ENCODE results near the gene EIF5.
A peak's percentile ranks its signal among the peaks of the same experiment; 100 is the strongest.

EIF5 gene

GRCh38 chr14:103380719-103381377 is 46.8 kb downstream of the EIF5 start:
- TF ChIP-seq POLR2A (IDR thresholded peaks at IDR 0.05; ENCODE audit: low read depth, low read length) (no peak), POLR2AphosphoS5 (IDR thresholded peaks at IDR 0.05; ENCODE audit: low read depth, low read length) (no peak), TAF1 (IDR thresholded peaks at IDR 0.05; ENCODE audit: borderline replicate concordance, low read depth, low read length) (no peak)
- DNase-seq (ENCODE audit: insufficient read length) (no peak), FAIRE-seq (no peak)

DNA sequence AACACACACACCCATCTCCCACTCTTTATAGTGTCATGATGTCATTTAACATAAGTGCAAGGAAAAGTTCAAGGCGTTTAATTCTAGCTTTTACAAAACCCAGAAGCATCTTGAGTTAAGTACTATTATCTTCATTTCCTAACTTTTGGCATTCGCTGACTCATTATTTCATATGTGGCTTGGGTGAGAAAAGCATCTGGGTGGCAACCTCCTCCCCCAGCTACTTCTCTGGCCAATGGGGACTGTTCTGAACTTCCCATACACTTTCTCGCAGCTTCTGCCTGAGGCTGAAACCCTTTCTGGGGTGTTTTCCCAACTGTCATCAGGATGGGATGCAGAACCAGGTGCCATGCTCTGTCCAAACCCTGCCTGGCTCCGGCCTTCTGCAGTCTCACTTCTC is 48.3 kb downstream of the EIF5 start:
- no peak for DNase-seq (ENCODE audit: insufficient read length)
- FAIRE-seq, result peak; percentile 44

GRCh38 chr14:103384450-103385151 is 50.6 kb downstream of the EIF5 start:
- DNase-seq (ENCODE audit: insufficient read length) (no peak), FAIRE-seq (no peak)
- TF ChIP-seq TAF1 (IDR thresholded peaks at IDR 0.05; ENCODE audit: borderline replicate concordance, low read depth, low read length) (no peak), POLR2A (IDR thresholded peaks at IDR 0.05; ENCODE audit: low read depth, low read length) (no peak), POLR2AphosphoS5 (IDR thresholded peaks at IDR 0.05; ENCODE audit: low read depth, low read length) (no peak)

More for the DNA sequence above, 48.3 kb downstream of the EIF5 start:
- TF ChIP-seq POLR2A (IDR thresholded peaks at IDR 0.05; ENCODE audit: low read depth, low read length) (no peak), TAF1 (IDR thresholded peaks at IDR 0.05; ENCODE audit: borderline replicate concordance, low read depth, low read length) (no peak), POLR2AphosphoS5 (IDR thresholded peaks at IDR 0.05; ENCODE audit: low read depth, low read length) (no peak)

GRCh38 chr14:103385152-103385928 is 51.3 kb downstream of the EIF5 start, which contains the start of gene MARK3:
Gene MARK3, plus strand, starts transcription at chr14:103385415. Its CDS starts 615 bp downstream, at chr14:103386030.
- FAIRE-seq (peak; percentile 97), DNase-seq (ENCODE audit: insufficient read length) (peak; percentile 97)
- TF ChIP-seq POLR2A (IDR thresholded peaks at IDR 0.05; ENCODE audit: low read depth, low read length) (peak; percentile 92), TAF1 (IDR thresholded peaks at IDR 0.05; ENCODE audit: borderline replicate concordance, low read depth, low read length) (peak; percentile 69; the same call in 1 of the 2 replicates), POLR2AphosphoS5 (IDR thresholded peaks at IDR 0.05; ENCODE audit: low read depth, low read length) (peak; percentile 78)

- FAIRE-seq (peak; percentile 70), DNase-seq (ENCODE audit: insufficient read length) (no peak)
- TF ChIP-seq POLR2AphosphoS5 (IDR thresholded peaks at IDR 0.05; ENCODE audit: low read depth, low read length) (no peak), TAF1 (IDR thresholded peaks at IDR 0.05; ENCODE audit: borderline replicate concordance, low read depth, low read length) (no peak), POLR2A (IDR thresholded peaks at IDR 0.05; ENCODE audit: low read depth, low read length) (no peak)
These were observed 52.1 kb downstream of the EIF5 start for GRCh38 chr14:103385929-103386712.

DNA sequence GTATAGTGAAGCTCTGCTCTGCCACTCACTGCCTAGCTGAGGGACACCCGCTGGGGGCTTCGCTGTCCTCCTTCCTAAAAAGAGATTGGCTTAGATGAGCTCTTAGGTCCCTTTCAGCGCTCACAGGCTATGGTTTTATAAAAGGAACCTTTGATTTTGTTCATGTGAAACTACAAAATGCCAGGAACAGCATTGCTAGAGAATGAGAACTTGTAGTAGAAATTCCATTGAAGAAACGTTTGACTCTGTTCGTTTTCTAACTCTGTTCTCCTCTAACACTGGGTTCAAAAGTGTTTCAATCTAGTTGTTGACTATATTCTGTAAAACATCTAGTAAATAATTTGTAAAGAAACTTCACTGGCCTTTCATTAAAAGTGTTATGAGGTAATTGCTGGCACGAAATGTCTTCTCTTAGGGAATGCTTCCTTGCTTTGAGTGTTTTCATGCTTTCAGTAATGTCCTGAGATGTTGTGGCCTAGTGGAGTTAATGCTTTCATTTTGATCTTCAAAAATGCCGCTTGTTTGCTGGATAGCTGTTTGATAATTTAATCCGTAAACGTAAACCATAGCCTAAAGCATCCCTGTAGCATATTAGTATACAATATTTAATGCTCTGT is 52.8 kb downstream of the EIF5 start:
- DNase-seq (ENCODE audit: insufficient read length), result no peak
- peak; percentile 78 for FAIRE-seq
- TF ChIP-seq POLR2A (IDR thresholded peaks at IDR 0.05; ENCODE audit: low read depth, low read length) (no peak), POLR2AphosphoS5 (IDR thresholded peaks at IDR 0.05; ENCODE audit: low read depth, low read length) (no peak), TAF1 (IDR thresholded peaks at IDR 0.05; ENCODE audit: borderline replicate concordance, low read depth, low read length) (no peak)

- TF ChIP-seq TAF1 (IDR thresholded peaks at IDR 0.05; ENCODE audit: borderline replicate concordance, low read depth, low read length) (no peak), POLR2AphosphoS5 (IDR thresholded peaks at IDR 0.05; ENCODE audit: low read depth, low read length) (no peak), POLR2A (IDR thresholded peaks at IDR 0.05; ENCODE audit: low read depth, low read length) (no peak)
- FAIRE-seq (no peak), DNase-seq (ENCODE audit: insufficient read length) (no peak)
These were observed 54.6 kb downstream of the EIF5 start for GRCh38 chr14:103388664-103389063.

- no peak for TF ChIP-seq POLR2AphosphoS5 (IDR thresholded peaks at IDR 0.05; ENCODE audit: low read depth, low read length)
- DNase-seq (ENCODE audit: insufficient read length), result no peak
- no peak for FAIRE-seq
These were observed 56.6 kb downstream of the EIF5 start for GRCh38 chr14:103390605-103391004.

DNA sequence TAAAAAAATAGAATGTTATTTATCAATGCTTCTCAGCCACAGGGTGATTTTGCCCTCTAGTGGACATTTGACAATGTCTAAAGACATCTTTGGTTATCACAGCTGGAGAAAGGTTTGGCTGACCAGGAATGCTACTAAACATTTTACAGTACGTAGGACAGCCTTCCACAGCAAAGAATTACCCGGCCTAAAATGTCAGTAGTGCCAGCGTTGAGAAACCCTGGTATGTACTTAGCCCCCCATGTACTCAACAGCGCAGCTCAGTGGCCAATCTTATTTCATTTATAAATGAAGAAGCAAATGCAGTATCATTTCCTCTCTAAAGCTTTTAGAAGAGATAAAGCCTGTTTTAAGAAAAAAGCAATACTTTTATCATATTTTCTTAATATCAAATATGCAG is 57.0 kb downstream of the EIF5 start:
- FAIRE-seq (peak; percentile 57), DNase-seq (ENCODE audit: insufficient read length) (no peak)
- TF ChIP-seq POLR2AphosphoS5 (IDR thresholded peaks at IDR 0.05; ENCODE audit: low read depth, low read length), result no peak
- TF ChIP-seq POLR2A (IDR thresholded peaks at IDR 0.05; ENCODE audit: low read depth, low read length), result no peak
- no peak for TF ChIP-seq TAF1 (IDR thresholded peaks at IDR 0.05; ENCODE audit: borderline replicate concordance, low read depth, low read length)

GRCh38 chr14:103392106-103392505 is 58.1 kb downstream of the EIF5 start:
- no peak for TF ChIP-seq POLR2A (IDR thresholded peaks at IDR 0.05; ENCODE audit: low read depth, low read length)
- no peak for TF ChIP-seq TAF1 (IDR thresholded peaks at IDR 0.05; ENCODE audit: borderline replicate concordance, low read depth, low read length)
- no peak for TF ChIP-seq POLR2AphosphoS5 (IDR thresholded peaks at IDR 0.05; ENCODE audit: low read depth, low read length)
- no peak for FAIRE-seq
- DNase-seq (ENCODE audit: insufficient read length), result no peak
